ENCODE data around the gene FOXP1. TPM values are rescaled to one million over a fixed set of nuclear protein-coding genes. Genes with fewer than 3 reads are reported as not detected.

Gene FOXP1
- total and polyA plus RNA-seq, 2 of the 8 experiments (the other 6 are each of a cell fraction or from before 2014, with no cell fraction given): 13.9 to 25.4 TPM

GRCh38 chr3:71453822-71454511, 129.6 kb downstream of the FOXP1 start:
- Histone ChIP-seq H4K91ac (replicated peaks; ENCODE audit: insufficient read length, low read length) (no peak overlapping the region), H4K20me1 (replicated peaks in 1 of 2; ENCODE audit: control insufficient read depth in 1 of 2, insufficient read depth in 2 of 2, low read length in 2 of 2) (no peaks in the 10 kb centered on the region), H2BK15ac (ENCODE audit: low read length) (no peak overlapping the region), H3K4me3 (ENCODE audit: extremely low read depth in 1 of 4, insufficient read depth in 2 of 4, low read depth in 3 of 4, low read length in 4 of 4) (no peak overlapping the region), H2BK120ac (replicated peaks; ENCODE audit: low read depth, low read length) (no peak overlapping the region), H2BK12ac (ENCODE audit: low read depth, low read length) (no peak overlapping the region), H3K4me2 (ENCODE audit: insufficient read depth in 1 of 2, low read depth in 2 of 2, low read length in 2 of 2) (no peak overlapping the region), H3K56ac (replicated peaks; ENCODE audit: insufficient read length, low read depth, low read length) (no peak overlapping the region), H4K8ac (ENCODE audit: extremely low read depth, insufficient read depth, low read length) (no peak overlapping the region), H3K4me1 (replicated peaks in 1 of 4; ENCODE audit: control insufficient read depth in 3 of 4, insufficient read depth in 4 of 4, low read length in 3 of 4) (peaks cover 0 to 7% (median 0%) of the 10 kb centered on the region in 4 experiments; a peak in 3 of 7 replicates), H3K27ac (ENCODE audit: low read depth, low read length) (no peak overlapping the region), H3K4ac (replicated peaks; ENCODE audit: insufficient read length, low read depth, low read length) (no peak overlapping the region), H2BK20ac (ENCODE audit: low read length) (no peak overlapping the region), H3K23me2 (ENCODE audit: low read depth, low read length) (no peaks in the 10 kb centered on the region), H3K79me2 (ENCODE audit: control insufficient read depth in 1 of 2, insufficient read depth in 2 of 2, low read length in 2 of 2) (no peaks in the 10 kb centered on the region), H3K9ac (replicated peaks in 1 of 4; ENCODE audit: extremely low read depth in 1 of 4, low read depth in 3 of 4, low read length in 3 of 4) (no peak overlapping the region), H3K9me3 (ENCODE audit: insufficient read depth in 2 of 2, low read depth in 1 of 2, low read length in 1 of 2) (no peaks in the 10 kb centered on the region), H2BK5ac (ENCODE audit: low read depth, low read length) (no peak overlapping the region), H3K14ac (ENCODE audit: insufficient read length) (no peak overlapping the region), H3K18ac (ENCODE audit: extremely low read depth, low read length) (no peak overlapping the region), H3K23ac (ENCODE audit: insufficient read length) (no peak overlapping the region), H4K5ac (ENCODE audit: insufficient read length, low read depth, low read length) (no peak overlapping the region), H3K36me3 (ENCODE audit: control insufficient read depth in 2 of 4, insufficient read depth in 4 of 4, low read length in 3 of 4) (no peaks in the 10 kb centered on the region), H3K27me3 (replicated peaks in 1 of 4; ENCODE audit: control insufficient read depth in 3 of 4, extremely low read depth in 1 of 4, insufficient read depth in 3 of 4, low read length in 3 of 4) (no peaks in the 10 kb centered on the region), H2AFZ (ENCODE audit: low read length) (no peak overlapping the region), H2AK5ac (ENCODE audit: low read depth, low read length) (no peak overlapping the region; the same call in 1 of the 2 replicates), H3K79me1 (ENCODE audit: low read depth, low read length) (no peaks in the 10 kb centered on the region)
- POLR2A ChIA-PET (ENCODE audit: partially characterized antibody): interaction anchor here (1.4 kb wide), 1 partner anchor 12 kb away, joined by 3 read pairs; no protein-coding TSS in a partner anchor
- 88% methylated on average over 10 of the region's 10 CpGs; no CpG with 5 or more reads in 1 of the 2 experiments for WGBS, 2 experiments (ENCODE audit: extremely low coverage in 1 of 2, insufficient coverage in 1 of 2, insufficient read length in 1 of 2, insufficient replicate concordance in 2 of 2, low coverage in 1 of 2, low lambda C conversion rate in 2 of 2, missing lambda C conversion rate in 1 of 2)
- DNase-seq (ENCODE audit: low read depth in 1 of 2, low spot score in 2 of 2) (no peak), FAIRE-seq (no peak)
- CTCF ChIA-PET (ENCODE audit: partially characterized antibody): interaction anchor here (0.7 to 1.7 kb wide), 5 partner anchors 37 to 228 kb away, joined by 3 to 4 read pairs (median 3); no protein-coding TSS in a partner anchor
- TF ChIP-seq MAFK (IDR thresholded peaks at IDR 0.05; ENCODE audit: low read depth, low read length) (no peak), TAF7 (optimal IDR thresholded peaks at IDR 0.05; ENCODE audit: borderline replicate concordance, low read depth, low read length) (no peak), MAX (IDR thresholded peaks at IDR 0.05) (no peak), SIX5 (IDR thresholded peaks at IDR 0.05; ENCODE audit: low read depth, low read length) (no peak), SRF (IDR thresholded peaks at IDR 0.05; ENCODE audit: low read depth, low read length) (no peak), JUN (IDR thresholded peaks at IDR 0.05; ENCODE audit: low read depth, low read length) (no peak), POLR2AphosphoS5 (IDR thresholded peaks at IDR 0.05; ENCODE audit: low read depth, low read length) (no peak), EP300 (IDR thresholded peaks at IDR 0.05; ENCODE audit: borderline replicate concordance in 1 of 2, low read depth in 2 of 2, low read length in 2 of 2) (no peak), ZNF274 (IDR thresholded peaks at IDR 0.05; ENCODE audit: borderline replicate concordance, extremely low read depth, low read length) (no peak), BCL11A (IDR thresholded peaks at IDR 0.05; ENCODE audit: low read depth in 2 of 2, low read length in 2 of 2) (no peak), SAP30 (IDR thresholded peaks at IDR 0.05; ENCODE audit: insufficient read depth, insufficient replicate concordance, low read length) (no peak), SP4 (IDR thresholded peaks at IDR 0.05; ENCODE audit: low read length) (no peak)

Data from H1 (cell line).